GM18907 (cell line): Measurements from ENCODE around the gene SEMA3C.

ENCODE experiments used
- ATAC-seq: cut with Tn5 transposase; IDR thresholded peaks from one replicate; pipeline ENCODE4 v1.9.1; 2021; ENCODE audit warnings: mild to moderate bottlenecking, moderate library complexity; ENCODE audit not compliant: unreplicated experiment

Gene SEMA3C

GRCh38 chr7:80858141-80858903 lies 60.5 kb downstream of the SEMA3C start:
- ATAC-seq: no peak

- ATAC-seq: no peak
Observed at GRCh38 chr7:80856769-80857168, 62.1 kb downstream of the SEMA3C start.

GRCh38 chr7:80851896-80852476 lies 66.9 kb downstream of the SEMA3C start:
- no peak for ATAC-seq

- ATAC-seq: no peak
Observed at GRCh38 chr7:80848841-80849240, 70.0 kb downstream of the SEMA3C start.

GRCh38 chr7:80847895-80848294 lies 71.0 kb downstream of the SEMA3C start:
- ATAC-seq: no peak

GRCh38 chr7:80847027-80847426 lies 71.8 kb downstream of the SEMA3C start:
- no peak for ATAC-seq

- ATAC-seq: no peak
Observed at GRCh38 chr7:80844916-80845315, 73.9 kb downstream of the SEMA3C start.

- ATAC-seq: no peak
Observed at GRCh38 chr7:80843018-80843677, 75.7 kb downstream of the SEMA3C start.

GRCh38 chr7:80842022-80842790 lies 76.6 kb downstream of the SEMA3C start:
- ATAC-seq: no peak

- ATAC-seq: no peak
Observed at GRCh38 chr7:80841423-80841955, 77.4 kb downstream of the SEMA3C start.

- no peak for ATAC-seq
Observed at GRCh38 chr7:80840681-80841080, 78.2 kb downstream of the SEMA3C start.

- no peak for ATAC-seq
Observed at GRCh38 chr7:80839855-80840254, 79.0 kb downstream of the SEMA3C start.

GRCh38 chr7:80838643-80839042 lies 80.2 kb downstream of the SEMA3C start:
- ATAC-seq: no peak

- ATAC-seq: no peak
Observed at GRCh38 chr7:80837345-80837744, 81.5 kb downstream of the SEMA3C start.

GRCh38 chr7:80835251-80835650 lies 83.6 kb downstream of the SEMA3C start:
- no peak for ATAC-seq

- no peak for ATAC-seq
Observed at GRCh38 chr7:80833289-80834268, 85.3 kb downstream of the SEMA3C start.

- no peak for ATAC-seq
Observed at GRCh38 chr7:80832006-80832405, 86.8 kb downstream of the SEMA3C start.

- ATAC-seq: no peak
Observed at GRCh38 chr7:80830584-80831285, 88.1 kb downstream of the SEMA3C start.

GRCh38 chr7:80830010-80830409 lies 88.8 kb downstream of the SEMA3C start:
- no peak for ATAC-seq
